ENCODE measurements around the gene FAM83F. TPM values are rescaled to one million over a fixed set of nuclear protein-coding genes. Genes with fewer than 3 reads are reported as not detected.

Gene FAM83F
- total and polyA plus RNA-seq, 10 of the 15 experiments (the other 5 are each of a cell fraction or from before 2014, with no cell fraction given): 0.01 to 0.05 (median 0.01) TPM; not detected in 7

GRCh38 chr22:39946126-39946502 lies 48.6 kb upstream of the FAM83F start:
- no TSS peak for BruUV-seq (replicated peaks)
- intact Hi-C loops (cut with micrococcal nuclease; ENCODE audit: unreplicated experiment) (no loop called here), in situ Hi-C loops (cut with MboI) (no loop called here)
- SMC1A ChIA-PET (ENCODE audit: uncharacterized antibody, unreplicated experiment): interaction anchor here (0.7 to 3.3 kb wide), 11 partner anchors 11 to 180 kb away, joined by 3 to 32 read pairs (median 4); no protein-coding TSS in a partner anchor
- DNase-seq (ENCODE audit: low read depth, low spot score): no peak
- RAD21 ChIA-PET (ENCODE audit: unreplicated experiment): interaction anchor here (0.7 to 2.8 kb wide), 10 partner anchors 11 to 120 kb away, joined by 3 to 14 read pairs (median 3); partner anchors contain the start of gene GRAP2
- no peak overlapping the region for H3K4me3 ChIP-seq
- H4K20me1 ChIP-seq (ENCODE audit: control insufficient read depth, insufficient read depth): peaks cover 10% of the 10 kb centered on the region; the same call in 1 of the 2 replicates
- H3K4me2 ChIP-seq (ENCODE audit: control insufficient read depth, insufficient read depth): no peak overlapping the region
- TF ChIP-seq MYB (IDR thresholded peaks at IDR 0.05; ENCODE audit: borderline replicate concordance, low read depth, low read length) (no peak), RAD21 (IDR thresholded peaks at IDR 0.05; ENCODE audit: insufficient read depth, low read depth, low read length) (no peak), SIX5 (IDR thresholded peaks at IDR 0.05; ENCODE audit: low read depth, low read length, severe bottlenecking) (no peak), USF1 (IDR thresholded peaks at IDR 0.05; ENCODE audit: borderline replicate concordance, extremely low read length, insufficient read depth, low read depth, low read length) (no peak), ZNF687 (IDR thresholded peaks at IDR 0.05) (no peak), ZBTB33 (IDR thresholded peaks at IDR 0.05) (no peak), USF2 (IDR thresholded peaks at IDR 0.05; ENCODE audit: borderline replicate concordance, low read depth, low read length) (no peak), FOS (IDR thresholded peaks at IDR 0.05; ENCODE audit: borderline replicate concordance, extremely low read depth, insufficient read length) (no peak), MTA3 (IDR thresholded peaks at IDR 0.05; ENCODE audit: borderline replicate concordance, low read length) (no peak), SKIL (IDR thresholded peaks at IDR 0.05; ENCODE audit: low read depth, poor library complexity, severe bottlenecking) (no peak)
- peaks cover 41% of the 10 kb centered on the region for H3K4me1 ChIP-seq (ENCODE audit: control insufficient read depth, insufficient read depth, low read length)
- no peaks in the 10 kb centered on the region for H3K9me3 ChIP-seq (replicated peaks; ENCODE audit: control insufficient read depth, insufficient read depth, low read length)
- H2AFZ ChIP-seq (ENCODE audit: control insufficient read depth, low read depth, low read length): no peak overlapping the region
- WGBS (ENCODE audit: insufficient coverage, insufficient replicate concordance, low lambda C conversion rate, missing lambda C conversion rate): 97% methylated on average over 4 of the region's 4 CpGs
- no peaks in the 10 kb centered on the region for H3K27me3 ChIP-seq (replicated peaks in 1 of 2; ENCODE audit: control insufficient read depth in 2 of 2, insufficient read depth in 2 of 2, low read length in 1 of 2)
- no peak overlapping the region for H3K9ac ChIP-seq (ENCODE audit: control insufficient read depth, insufficient read depth, low read length)
- no peak overlapping the region for H3K27ac ChIP-seq (ENCODE audit: control insufficient read depth, insufficient read depth)
- CTCF ChIA-PET: interaction anchor here (1.0 to 3.0 kb wide), 6 partner anchors 13 to 412 kb away, joined by 3 to 11 read pairs (median 5); no protein-coding TSS in a partner anchor
- POLR2A ChIA-PET: interaction anchor here (0.9 to 2.3 kb wide), 6 partner anchors 10 to 40 kb away, joined by 3 to 9 read pairs (median 4); no protein-coding TSS in a partner anchor
- no peak for FAIRE-seq
- H3K79me2 ChIP-seq (ENCODE audit: control insufficient read depth, insufficient read depth, low read length): peaks cover 43% of the 10 kb centered on the region
- ATAC-seq: no peak
- peaks cover 11 to 32% of the 10 kb centered on the region in 2 experiments for H3K36me3 ChIP-seq (ENCODE audit: control insufficient read depth in 2 of 2, insufficient read depth in 2 of 2, low read length in 1 of 2)

All from GM12878 (cell line).